Embryonic facial prominence (tissue), 1 donor: ENCODE results near the gene CXCL14.

Source experiments
- DNase-seq: peaks from one replicate; pipeline ENCODE4 v3.0.0-alpha.2; 2016; ENCODE audit errors: extremely low spot score

Gene CXCL14

GRCh38 chr5:135568246-135568645 lies 10.5 kb downstream of the CXCL14 start:
- DNase-seq, result no peak

DNA sequence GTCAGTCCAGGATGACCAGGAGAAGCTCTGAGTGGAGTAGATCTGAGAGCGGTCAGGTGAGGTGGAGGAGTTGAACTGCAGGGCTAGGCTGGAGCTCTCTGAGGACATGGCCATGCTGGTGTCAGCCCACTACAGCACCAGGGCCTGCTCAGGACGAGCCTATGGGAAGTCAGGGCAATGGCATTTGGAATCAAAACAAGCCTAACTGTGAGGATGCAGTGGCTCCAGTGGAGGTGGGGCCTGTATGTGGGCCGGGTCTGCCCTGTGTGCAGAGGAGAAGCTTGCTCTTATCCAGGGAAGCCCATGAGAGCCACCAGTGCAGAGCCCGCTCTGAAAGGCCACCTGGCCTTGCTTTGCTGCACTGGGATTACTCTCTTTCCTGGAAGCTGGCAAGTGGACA lies 11.1 kb downstream of the CXCL14 start:
- no peak for DNase-seq

- DNase-seq, result no peak
These were observed 12.1 kb downstream of the CXCL14 start for GRCh38 chr5:135566422-135567400.

- DNase-seq, result no peak
These were observed 12.9 kb downstream of the CXCL14 start for GRCh38 chr5:135565725-135566421.

DNA sequence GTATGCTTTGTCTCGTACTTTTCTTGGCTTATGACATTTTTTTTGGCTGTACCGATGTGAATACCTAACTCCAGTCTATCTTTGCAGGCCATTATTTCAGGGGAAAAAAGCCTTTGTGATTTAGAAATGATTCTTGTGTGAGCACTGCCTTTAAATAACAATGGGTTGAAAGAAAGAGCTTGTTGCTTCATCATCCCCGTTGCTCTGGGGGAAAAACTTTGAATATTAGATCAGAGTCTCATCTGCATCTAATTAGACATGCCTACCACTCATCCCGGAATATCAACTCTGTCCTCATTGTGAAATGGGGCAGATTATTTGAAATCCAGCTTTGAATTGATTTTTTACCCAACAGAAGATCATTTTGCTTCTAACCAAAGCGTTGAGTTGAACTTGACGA lies 13.5 kb downstream of the CXCL14 start:
- no peak for DNase-seq

- DNase-seq, result no peak
These were observed 14.5 kb downstream of the CXCL14 start for GRCh38 chr5:135564331-135564730.

DNA sequence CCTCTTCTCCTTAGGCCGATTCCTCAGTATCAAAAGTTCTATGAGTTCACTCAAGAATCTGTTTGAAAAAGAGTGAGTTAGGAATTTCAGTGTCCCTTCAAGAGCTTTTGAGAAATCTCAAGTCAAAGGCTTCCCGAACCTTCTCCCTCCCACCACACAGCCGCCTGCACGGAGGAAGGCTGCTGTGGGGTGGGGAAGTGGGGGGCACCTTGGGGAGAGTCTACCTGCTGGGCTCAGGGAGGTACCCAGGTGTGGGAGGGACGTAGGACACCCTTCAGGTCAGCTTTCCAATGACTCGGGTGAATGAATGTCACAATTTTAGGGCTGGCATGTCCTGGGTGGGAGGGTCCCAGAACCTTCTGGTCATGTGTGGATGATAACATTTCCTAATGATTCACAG lies 17.5 kb downstream of the CXCL14 start:
- no peak for DNase-seq

DNA sequence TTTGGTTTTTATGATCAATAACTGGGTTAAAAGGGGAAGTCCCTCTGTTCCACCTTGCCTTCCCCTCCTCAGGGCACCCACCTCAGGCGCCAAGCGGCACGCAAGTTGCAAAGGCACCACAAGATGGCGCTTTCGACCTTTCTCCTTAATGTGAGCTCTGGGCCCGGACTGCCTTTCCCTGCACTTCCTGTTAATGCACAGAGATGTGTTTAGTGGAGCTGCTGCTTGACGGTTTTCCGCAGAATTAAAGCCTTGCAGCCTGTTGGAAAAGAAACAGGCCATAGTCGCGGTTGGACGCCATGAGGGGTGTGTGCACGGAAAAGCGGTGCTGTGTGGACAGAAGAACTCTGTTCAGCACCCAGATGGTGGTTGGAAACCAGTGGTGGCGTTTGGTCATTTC lies 17.9 kb downstream of the CXCL14 start:
- DNase-seq, result peak; percentile 80

DNA sequence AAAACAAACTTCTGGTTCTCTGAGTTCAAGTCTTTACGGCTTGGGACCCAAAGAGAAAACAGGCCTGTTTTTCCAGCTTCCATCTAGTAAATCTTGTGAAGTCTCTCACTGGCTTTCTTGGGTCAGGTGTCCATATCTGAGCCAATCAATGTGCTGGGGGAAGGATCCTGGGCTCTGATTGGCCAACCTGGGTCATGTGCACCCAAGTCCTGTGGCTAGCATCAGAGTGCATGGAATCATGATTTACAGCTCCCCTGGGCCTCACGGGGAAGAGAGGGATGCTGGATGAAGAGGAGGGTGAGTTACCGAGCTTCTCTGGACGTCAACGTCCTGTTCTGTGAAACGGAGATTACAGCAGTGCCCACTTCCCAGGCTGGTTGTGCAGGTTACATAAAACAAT lies 19.4 kb downstream of the CXCL14 start:
- DNase-seq, result no peak

DNA sequence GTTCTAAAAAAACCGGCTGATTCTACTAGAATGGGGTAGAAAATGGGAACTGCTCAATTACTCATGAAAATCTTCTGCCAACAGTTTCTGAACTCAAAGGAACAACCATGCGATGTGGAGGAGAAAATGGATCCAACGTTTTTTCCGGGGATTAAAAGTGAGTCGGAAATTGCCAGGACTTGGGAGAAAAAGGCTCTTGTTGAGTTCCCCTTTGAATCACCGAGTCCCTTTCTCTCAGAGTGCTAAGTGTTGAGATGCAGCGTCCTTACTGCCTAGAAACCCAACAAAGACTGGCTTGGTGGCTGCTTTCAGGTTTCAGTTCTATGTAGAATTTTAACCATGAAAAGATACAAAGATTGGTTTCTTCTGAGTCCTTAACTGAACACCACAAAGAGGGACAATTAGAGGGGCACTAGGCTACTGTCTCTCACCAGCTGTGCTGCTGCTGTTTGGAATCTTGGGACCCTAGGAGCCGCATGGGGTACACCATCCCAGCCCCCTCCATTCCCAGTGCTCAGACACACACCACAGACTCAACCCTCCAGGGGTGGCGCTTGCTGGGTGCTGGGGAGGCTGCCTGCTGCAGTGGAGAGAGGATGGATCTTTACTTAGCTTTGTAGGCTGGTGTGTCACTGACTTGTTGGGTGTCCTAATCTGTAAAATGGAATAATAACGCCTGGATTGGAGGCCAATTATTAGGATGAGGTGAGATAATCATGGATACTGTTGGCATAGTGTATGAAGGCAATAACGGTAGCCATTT lies 21.5 kb downstream of the CXCL14 start:
- no peak for DNase-seq

GRCh38 chr5:135556620-135557019 lies 22.2 kb downstream of the CXCL14 start:
- no peak for DNase-seq

GRCh38 chr5:135555530-135555929 lies 23.3 kb downstream of the CXCL14 start:
- DNase-seq, result no peak

- DNase-seq, result no peak
These were observed 24.9 kb downstream of the CXCL14 start for GRCh38 chr5:135553688-135554462.

DNA sequence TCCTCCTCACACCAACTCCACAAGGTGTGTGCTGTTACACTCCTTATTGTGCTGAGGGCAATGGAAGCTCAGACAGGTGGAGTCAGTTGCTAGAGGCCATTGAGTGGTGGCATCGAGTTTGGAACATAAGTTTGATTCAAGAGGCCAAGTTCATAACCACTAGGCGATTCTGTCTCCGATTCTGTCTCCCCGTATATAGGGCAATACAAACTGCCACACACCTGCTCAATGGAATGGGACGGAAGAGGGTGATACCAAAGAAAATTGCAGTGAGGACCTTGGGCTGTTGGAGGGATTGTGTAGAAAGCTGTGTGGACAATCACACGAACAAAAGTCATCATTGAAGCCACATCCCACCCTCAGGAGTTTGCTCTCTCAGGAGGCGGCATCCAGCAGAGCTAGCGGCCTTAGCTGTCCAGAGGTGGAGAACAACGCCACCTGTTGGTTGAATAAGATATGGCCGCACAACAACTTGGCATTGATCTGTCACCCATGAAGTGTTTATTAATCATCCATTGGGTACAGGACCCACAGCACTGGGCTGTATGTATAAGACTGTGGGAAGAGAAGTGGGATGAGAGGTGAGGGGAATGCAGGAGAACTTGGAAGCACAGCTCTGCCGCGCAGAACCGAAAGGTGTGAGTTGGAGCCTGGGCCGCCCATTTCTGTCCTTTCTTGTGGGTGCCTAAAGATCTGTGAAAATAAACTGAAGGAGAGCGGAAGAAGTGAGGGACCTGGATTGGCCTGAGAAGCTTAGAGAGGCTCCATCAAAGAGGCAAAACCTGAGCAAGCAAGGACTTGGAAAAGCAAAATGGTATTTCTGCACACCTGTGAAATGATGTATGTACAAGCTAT lies 27.0 kb downstream of the CXCL14 start:
- peak; percentile 40 for DNase-seq

DNA sequence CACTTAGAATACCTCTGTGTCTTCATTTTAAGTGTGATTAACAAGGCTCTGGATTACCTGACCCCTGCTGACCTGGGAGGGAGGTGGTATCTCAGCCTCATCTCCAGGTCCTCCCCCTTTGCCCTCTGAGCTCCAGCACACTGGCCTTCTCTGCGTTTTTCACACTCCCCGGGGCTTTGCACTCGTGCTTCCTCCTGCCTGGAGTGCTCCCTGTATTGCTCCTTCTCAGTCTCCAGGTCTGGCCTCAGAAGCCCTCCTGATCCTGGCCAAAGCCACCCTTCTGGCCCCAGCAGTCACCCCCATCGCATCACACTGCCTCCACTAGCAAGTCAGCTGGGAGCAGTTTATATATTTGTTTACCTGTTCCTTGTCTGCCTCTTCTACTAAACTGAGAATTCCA lies 29.4 kb downstream of the CXCL14 start:
- no peak for DNase-seq

DNA sequence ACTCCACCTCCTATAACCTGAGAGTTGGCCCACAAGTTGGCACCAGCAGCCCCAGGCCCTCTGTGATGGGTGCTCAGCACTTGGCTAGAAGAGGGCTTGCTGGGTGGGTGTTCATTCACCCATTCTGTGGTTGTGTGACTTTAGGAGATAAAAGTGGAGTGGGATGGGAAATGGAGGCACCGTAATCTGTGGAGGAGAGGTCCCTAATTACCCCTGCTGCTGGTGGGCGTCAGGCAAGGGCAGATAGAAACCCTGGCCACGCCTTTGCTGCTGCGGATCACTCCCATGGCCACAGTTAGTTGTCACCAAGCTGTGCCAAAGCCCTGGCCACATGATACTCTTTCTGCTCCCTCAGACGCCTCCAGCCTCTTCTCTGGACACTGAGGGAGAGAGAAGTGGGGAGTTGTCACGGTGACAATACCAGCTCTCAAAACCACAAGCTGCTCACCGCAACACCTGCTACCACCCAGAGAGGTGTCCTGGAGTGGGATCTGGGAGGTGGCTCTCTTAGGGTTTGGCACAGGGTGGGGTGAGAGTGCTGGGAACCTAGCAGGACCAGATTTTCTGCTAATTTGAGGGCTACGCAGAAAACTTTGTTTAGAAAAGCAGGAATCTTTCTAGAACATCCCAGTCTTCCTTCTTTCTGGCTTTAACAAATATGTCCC lies 31.1 kb downstream of the CXCL14 start:
- DNase-seq, result no peak

GRCh38 chr5:135546912-135547311 lies 31.9 kb downstream of the CXCL14 start:
- DNase-seq, result no peak

- DNase-seq, result no peak
These were observed 32.7 kb downstream of the CXCL14 start for GRCh38 chr5:135546101-135546500.

DNA sequence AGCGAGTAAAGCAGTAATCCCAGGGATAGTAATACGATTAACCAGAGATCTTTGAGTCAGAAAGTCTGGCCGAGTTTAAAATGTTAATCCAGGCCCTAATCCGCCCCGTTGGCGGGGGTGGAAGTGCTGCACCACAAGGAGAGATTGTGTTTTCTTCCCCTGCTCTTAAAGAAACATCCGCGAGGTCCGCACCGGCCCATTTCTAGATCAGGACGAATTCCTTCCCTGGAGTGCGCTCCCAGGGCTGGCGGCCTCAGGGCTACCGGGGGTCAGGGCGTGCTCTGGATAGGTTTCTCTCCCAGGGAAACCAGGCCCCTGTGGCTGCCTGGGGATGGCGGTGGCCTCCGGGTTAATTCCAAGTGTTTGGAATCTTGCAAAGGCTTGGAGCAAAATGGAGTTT lies 33.7 kb downstream of the CXCL14 start:
- no peak for DNase-seq
